ENCODE results near the gene MTFP1.
A peak's percentile ranks its signal among the peaks of the same experiment; 100 is the strongest.

MTFP1 gene

DNA sequence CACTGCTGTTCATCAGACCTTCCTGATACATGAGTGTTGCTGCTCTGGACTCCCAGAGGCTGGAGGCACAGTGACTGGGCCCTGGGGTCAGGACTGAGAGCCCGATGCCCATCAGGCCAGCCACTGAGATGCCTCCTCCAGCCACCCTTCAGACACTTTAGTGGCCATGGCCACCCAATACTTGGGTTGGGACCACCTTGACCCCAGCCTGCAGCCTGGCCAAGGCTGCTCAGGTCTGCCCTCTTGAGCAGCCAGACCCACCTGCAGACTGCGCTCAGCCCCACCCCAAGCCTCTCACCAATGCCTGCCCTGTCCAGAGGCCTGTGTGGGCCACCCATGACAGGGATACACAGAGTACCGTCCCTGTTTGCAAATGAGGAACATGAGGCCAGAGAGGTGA lies 42.5 kb upstream of the MTFP1 start:
- Histone ChIP-seq H3K4me1 (ENCODE audit: low read length) (peaks cover 24% of the 10 kb centered on the region), H3K9me3 (ENCODE audit: insufficient read depth, low read length) (no peaks in the 10 kb centered on the region), H3K4me2 (ENCODE audit: low read length) (no peak overlapping the region), H3K36me3 (replicated peaks; ENCODE audit: low read depth, low read length) (no peaks in the 10 kb centered on the region), H3K4me3 (ENCODE audit: low read length) (no peak overlapping the region), H3K27ac (ENCODE audit: low read length) (no peak overlapping the region), H3K79me2 (ENCODE audit: low read length) (no peaks in the 10 kb centered on the region), H3K27me3 (ENCODE audit: low read depth, low read length) (no peaks in the 10 kb centered on the region), H3K9ac (ENCODE audit: low read length) (no peak overlapping the region), H4K20me1 (ENCODE audit: insufficient read depth, low read length) (no peaks in the 10 kb centered on the region), H2AFZ (ENCODE audit: low read depth, low read length) (no peak overlapping the region)
- TF ChIP-seq EZH2phosphoT487 (IDR thresholded peaks at IDR 0.05; ENCODE audit: low read depth): no peak
- TF ChIP-seq, protein P1, sequence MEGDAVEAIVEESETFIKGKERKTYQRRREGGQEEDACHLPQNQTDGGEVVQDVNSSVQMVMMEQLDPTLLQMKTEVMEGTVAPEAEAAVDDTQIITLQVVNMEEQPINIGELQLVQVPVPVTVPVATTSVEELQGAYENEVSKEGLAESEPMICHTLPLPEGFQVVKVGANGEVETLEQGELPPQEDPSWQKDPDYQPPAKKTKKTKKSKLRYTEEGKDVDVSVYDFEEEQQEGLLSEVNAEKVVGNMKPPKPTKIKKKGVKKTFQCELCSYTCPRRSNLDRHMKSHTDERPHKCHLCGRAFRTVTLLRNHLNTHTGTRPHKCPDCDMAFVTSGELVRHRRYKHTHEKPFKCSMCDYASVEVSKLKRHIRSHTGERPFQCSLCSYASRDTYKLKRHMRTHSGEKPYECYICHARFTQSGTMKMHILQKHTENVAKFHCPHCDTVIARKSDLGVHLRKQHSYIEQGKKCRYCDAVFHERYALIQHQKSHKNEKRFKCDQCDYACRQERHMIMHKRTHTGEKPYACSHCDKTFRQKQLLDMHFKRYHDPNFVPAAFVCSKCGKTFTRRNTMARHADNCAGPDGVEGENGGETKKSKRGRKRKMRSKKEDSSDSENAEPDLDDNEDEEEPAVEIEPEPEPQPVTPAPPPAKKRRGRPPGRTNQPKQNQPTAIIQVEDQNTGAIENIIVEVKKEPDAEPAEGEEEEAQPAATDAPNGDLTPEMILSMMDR (IDR thresholded peaks at IDR 0.05; ENCODE audit: low read depth, low read length): no peak

DNA sequence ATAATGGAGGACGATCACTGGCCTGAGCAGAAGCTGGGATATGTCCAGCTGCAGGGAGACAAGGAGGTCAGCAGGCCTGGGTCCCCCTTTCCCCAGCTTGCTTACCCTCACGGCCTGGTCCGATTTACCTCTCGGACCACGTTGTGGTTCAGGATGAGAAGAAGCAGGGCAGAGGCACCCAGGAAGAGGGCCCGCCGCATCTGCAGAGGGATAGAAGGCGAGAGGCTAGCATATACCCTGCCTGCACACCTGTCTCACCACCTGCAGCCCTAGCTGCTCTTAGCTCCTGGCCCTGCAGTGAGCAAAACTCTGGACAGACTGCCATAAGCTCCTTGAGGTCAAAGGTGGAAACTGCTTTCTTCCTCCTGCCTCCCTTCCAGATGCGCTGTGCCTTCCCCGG lies 39.6 kb upstream of the MTFP1 start:
- no peaks in the 10 kb centered on the region for H3K79me2 ChIP-seq (ENCODE audit: low read length)
- no peaks in the 10 kb centered on the region for H3K9me3 ChIP-seq (ENCODE audit: insufficient read depth, low read length)
- no peak for TF ChIP-seq EZH2phosphoT487 (IDR thresholded peaks at IDR 0.05; ENCODE audit: low read depth)
- TF ChIP-seq, protein P1 (IDR thresholded peaks at IDR 0.05; ENCODE audit: low read depth, low read length): no peak
- H2AFZ ChIP-seq (ENCODE audit: low read depth, low read length): no peak overlapping the region
- H3K9ac ChIP-seq (ENCODE audit: low read length): no peak overlapping the region
- no peak overlapping the region for H3K27ac ChIP-seq (ENCODE audit: low read length)
- H3K36me3 ChIP-seq (replicated peaks; ENCODE audit: low read depth, low read length): no peaks in the 10 kb centered on the region
- H3K4me1 ChIP-seq (ENCODE audit: low read length): peaks cover 18% of the 10 kb centered on the region
- H3K27me3 ChIP-seq (ENCODE audit: low read depth, low read length): no peaks in the 10 kb centered on the region
- H4K20me1 ChIP-seq (ENCODE audit: insufficient read depth, low read length): no peaks in the 10 kb centered on the region
- peak overlapping the region; percentile 89 for H3K4me2 ChIP-seq (ENCODE audit: low read length)
- peak overlapping the region; percentile 80; the same call in 1 of the 2 replicates for H3K4me3 ChIP-seq (ENCODE audit: low read length)

DNA sequence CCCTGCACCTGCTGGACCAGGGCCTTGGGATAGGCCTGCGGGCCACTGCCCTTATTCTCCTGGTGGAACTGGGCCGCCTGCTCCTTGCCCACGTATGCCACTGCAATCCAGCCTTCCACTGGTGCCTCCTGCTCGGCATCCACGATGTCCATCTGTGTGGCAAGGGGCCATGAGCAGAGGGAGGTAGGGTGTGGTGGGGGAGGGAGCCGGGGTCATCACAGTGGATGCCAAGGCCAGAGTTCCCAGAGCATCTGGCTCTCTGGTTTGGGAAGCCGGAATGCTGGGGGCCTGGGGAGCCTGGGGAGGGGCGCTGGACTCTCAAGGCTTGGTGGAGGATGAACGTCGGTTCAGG lies 39.0 kb upstream of the MTFP1 start:
- no peaks in the 10 kb centered on the region for H3K79me2 ChIP-seq (ENCODE audit: low read length)
- peak overlapping the region; percentile 89 for H3K4me2 ChIP-seq (ENCODE audit: low read length)
- H3K4me1 ChIP-seq (ENCODE audit: low read length): peaks cover 25% of the 10 kb centered on the region
- H2AFZ ChIP-seq (ENCODE audit: low read depth, low read length): no peak overlapping the region
- H3K36me3 ChIP-seq (replicated peaks; ENCODE audit: low read depth, low read length): no peaks in the 10 kb centered on the region
- H4K20me1 ChIP-seq (ENCODE audit: insufficient read depth, low read length): no peaks in the 10 kb centered on the region
- no peak overlapping the region for H3K27ac ChIP-seq (ENCODE audit: low read length)
- no peaks in the 10 kb centered on the region for H3K9me3 ChIP-seq (ENCODE audit: insufficient read depth, low read length)
- peak overlapping the region; percentile 80 for H3K4me3 ChIP-seq (ENCODE audit: low read length)
- TF ChIP-seq, protein P1 (IDR thresholded peaks at IDR 0.05; ENCODE audit: low read depth, low read length): no peak
- TF ChIP-seq EZH2phosphoT487 (IDR thresholded peaks at IDR 0.05; ENCODE audit: low read depth): no peak
- no peaks in the 10 kb centered on the region for H3K27me3 ChIP-seq (ENCODE audit: low read depth, low read length)
- H3K9ac ChIP-seq (ENCODE audit: low read length): peak overlapping the region; percentile 54

DNA sequence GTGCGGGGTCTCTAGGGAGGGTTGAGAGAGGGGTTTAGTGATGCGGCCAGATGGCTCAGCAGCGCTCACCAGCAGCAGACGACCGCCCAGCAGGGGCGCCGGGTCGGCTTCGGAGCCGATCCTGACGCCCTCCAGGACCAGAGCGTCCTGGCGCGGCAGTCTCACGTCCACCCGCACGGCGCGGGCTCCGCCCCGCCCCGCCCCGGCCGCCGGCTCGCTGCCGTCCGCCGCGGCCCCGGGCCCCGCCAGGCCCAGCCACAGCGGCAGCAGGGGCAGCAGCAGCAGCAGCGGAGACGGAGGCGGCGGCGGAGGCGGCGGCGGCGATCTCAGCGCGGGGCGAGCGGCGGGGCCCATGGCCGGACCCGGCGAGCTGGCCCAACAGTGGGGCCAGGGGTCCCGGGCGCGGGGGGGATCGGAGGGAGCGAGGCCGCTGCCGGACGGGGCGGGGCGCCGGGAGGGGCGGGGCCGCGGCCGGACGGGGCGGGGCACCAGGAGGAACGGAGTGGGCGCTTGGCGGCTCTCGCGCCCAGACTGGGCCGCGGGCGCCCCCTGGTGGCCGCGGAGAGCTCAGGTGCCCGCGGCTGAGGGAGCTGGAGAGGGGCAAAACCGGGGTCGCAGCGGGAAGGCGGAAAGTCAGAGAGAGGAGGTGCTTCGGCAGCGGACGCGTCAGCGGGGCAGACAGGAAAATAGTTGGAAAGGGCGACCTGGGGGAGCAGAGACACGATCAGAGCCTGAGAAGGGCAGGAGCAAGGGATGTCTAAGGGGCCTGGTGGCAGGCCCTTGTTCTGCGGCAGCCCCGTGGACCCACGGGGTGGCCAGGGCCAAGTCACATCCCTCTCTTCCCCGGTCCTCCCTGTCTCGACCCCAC lies 38.4 kb upstream of the MTFP1 start, which contains the start of gene RNF215:
RNF215 (minus strand) TSS at position 452 of the 868 bp plus-strand sequence; CDS start at position 354, 98 bp downstream.
- H3K27me3 ChIP-seq (ENCODE audit: low read depth, low read length): no peaks in the 10 kb centered on the region
- H3K9me3 ChIP-seq (ENCODE audit: insufficient read depth, low read length): no peaks in the 10 kb centered on the region
- no peaks in the 10 kb centered on the region for H4K20me1 ChIP-seq (ENCODE audit: insufficient read depth, low read length)
- peak within 1 kb of the TSS; percentile 80 for H3K4me3 ChIP-seq (ENCODE audit: low read length)
- peak within 1 kb of the TSS; percentile 61 for H3K9ac ChIP-seq (ENCODE audit: low read length)
- H3K4me2 ChIP-seq (ENCODE audit: low read length): peak within 1 kb of the TSS; percentile 90
- no peaks in the 10 kb centered on the region for H3K79me2 ChIP-seq (ENCODE audit: low read length)
- TF ChIP-seq EZH2phosphoT487 (IDR thresholded peaks at IDR 0.05; ENCODE audit: low read depth): no peak
- TF ChIP-seq, protein P1 (IDR thresholded peaks at IDR 0.05; ENCODE audit: low read depth, low read length): peak; percentile 90
- H3K27ac ChIP-seq (ENCODE audit: low read length): no peak within 1 kb of the TSS
- H2AFZ ChIP-seq (ENCODE audit: low read depth, low read length): peak within 1 kb of the TSS; percentile 85
- peaks cover 31% of the 10 kb centered on the region for H3K4me1 ChIP-seq (ENCODE audit: low read length)
- H3K36me3 ChIP-seq (replicated peaks; ENCODE audit: low read depth, low read length): no peaks in the 10 kb centered on the region
